Loucy (cell line): Measurements from ENCODE around the gene SAP25.
A peak's percentile ranks its signal among the peaks of the same experiment; 100 is the strongest.

ENCODE experiments used
- H2AFZ ChIP-seq: fragments of 200-600 bp; sonication (generic); 2 replicates; pipeline ENCODE4 v1.6.0; 2016; ENCODE audit warnings: antibody characterized with exemption, mild to moderate bottlenecking, low read length, moderate library complexity
- H3F3A ChIP-seq: fragments of 200-600 bp; 2 replicates; pipeline ENCODE4 v1.6.0; 2016; ENCODE audit warnings: antibody characterized with exemption, low read depth, mild to moderate bottlenecking
- H3K27me3 ChIP-seq: fragments of 200-600 bp; sonication (generic); 2 replicates; pipeline ENCODE4 v1.6.1; 2014; ENCODE audit warnings: low read length, mild to moderate bottlenecking; ENCODE audit not compliant: insufficient read depth, poor library complexity, severe bottlenecking
- H3K36me3 ChIP-seq: fragments of 200-600 bp; sonication (generic); 2 replicates; pipeline ENCODE4 v1.6.1; 2016; ENCODE audit warnings: low read length; ENCODE audit not compliant: insufficient read depth
- H3K4me1 ChIP-seq: fragments of 200-600 bp; sonication (generic); 2 replicates; pipeline ENCODE4 v1.5.1; 2014; ENCODE audit warnings: low read length, mild to moderate bottlenecking; ENCODE audit not compliant: insufficient read depth, poor library complexity, severe bottlenecking
- H3K4me2 ChIP-seq: fragments of 200-600 bp; sonication (generic); 2 replicates; pipeline ENCODE4 v1.6.0; 2014; ENCODE audit warnings: antibody characterized with exemption, low read length, low read depth, mild to moderate bottlenecking; ENCODE audit not compliant: poor library complexity, severe bottlenecking
- H3K4me3 ChIP-seq: fragments of 200-600 bp; sonication (generic); 2 replicates; pipeline ENCODE4 v1.5.1; 2014; ENCODE audit warnings: low read length, mild to moderate bottlenecking, mixed read lengths; ENCODE audit not compliant: poor library complexity, severe bottlenecking
- H3K79me2 ChIP-seq: fragments of 200-600 bp; sonication (generic); 2 replicates; pipeline ENCODE4 v1.6.1; 2014; ENCODE audit warnings: low read length; ENCODE audit not compliant: insufficient read depth
- H3K9ac ChIP-seq: fragments of 200-600 bp; sonication (generic); 2 replicates; pipeline ENCODE4 v1.6.0; 2014; ENCODE audit warnings: mild to moderate bottlenecking, low read depth, low read length, moderate library complexity; ENCODE audit not compliant: poor library complexity, severe bottlenecking
- H3K9me2 ChIP-seq: fragments of 200-600 bp; sonication (generic); replicated peaks from 2 replicates; pipeline ENCODE4 v1.6.1; 2016; ENCODE audit warnings: low read depth, low read length, mixed read lengths
- H3K9me3 ChIP-seq: fragments of 200-600 bp; sonication (generic); 2 replicates; pipeline ENCODE4 v1.6.1; 2014; ENCODE audit warnings: mild to moderate bottlenecking, antibody characterized with exemption, low read length, low read depth; ENCODE audit not compliant: insufficient read depth
- H4K20me1 ChIP-seq: fragments of 200-600 bp; sonication (generic); 2 replicates; pipeline ENCODE4 v1.6.0; 2014; ENCODE audit warnings: antibody characterized with exemption, low read length, mild to moderate bottlenecking; ENCODE audit not compliant: insufficient read depth, poor library complexity, severe bottlenecking
- EZH2phosphoT487 ChIP-seq: fragments of 200-600 bp; IDR thresholded peaks from 2 replicates; pipeline ENCODE4 v1.6.1; 2018; ENCODE audit warnings: antibody characterized with exemption, mild to moderate bottlenecking, moderate library complexity, borderline replicate concordance
- TF ChIP-seq, protein P1 (sequence below): fragments of 200-600 bp; sonication (generic); conservative IDR thresholded peaks from 2 replicates; pipeline ENCODE4 v1.5.1; 2014; ENCODE audit warnings: mild to moderate bottlenecking, antibody characterized with exemption, low read length

SAP25 gene

DNA sequence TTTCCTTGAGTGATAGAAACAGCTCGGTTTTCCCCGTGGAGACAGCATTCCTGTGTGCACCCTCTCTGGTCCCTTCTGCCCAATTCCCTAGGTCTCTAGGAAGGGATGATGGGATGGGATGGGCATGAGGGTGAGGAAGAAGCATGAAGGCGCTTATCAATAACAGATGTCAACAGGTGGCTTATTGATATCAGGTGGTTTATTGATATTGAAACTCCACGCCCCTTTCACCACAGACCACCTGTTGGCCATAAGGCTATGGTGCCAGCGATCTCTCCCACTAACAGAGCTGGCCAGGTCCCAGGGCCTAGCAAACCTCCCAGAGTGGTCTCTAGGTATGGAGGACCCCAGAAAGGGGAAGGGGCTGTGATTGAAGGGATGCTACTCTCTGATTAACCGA, 46.5 kb upstream of the SAP25 start:
- Histone ChIP-seq H3K4me2 (no peak overlapping the region), H3K9ac (no peak overlapping the region), H3K9me3 (no peaks in the 10 kb centered on the region), H2AFZ (no peak overlapping the region), H3K27me3 (no peaks in the 10 kb centered on the region), H3K4me3 (no peak overlapping the region), H3K36me3 (no peaks in the 10 kb centered on the region), H3K79me2 (no peaks in the 10 kb centered on the region), H3F3A (no peaks in the 10 kb centered on the region), H3K4me1 (no peaks in the 10 kb centered on the region), H4K20me1 (no peaks in the 10 kb centered on the region), H3K9me2 (no peaks in the 10 kb centered on the region)
- TF ChIP-seq, protein P1, sequence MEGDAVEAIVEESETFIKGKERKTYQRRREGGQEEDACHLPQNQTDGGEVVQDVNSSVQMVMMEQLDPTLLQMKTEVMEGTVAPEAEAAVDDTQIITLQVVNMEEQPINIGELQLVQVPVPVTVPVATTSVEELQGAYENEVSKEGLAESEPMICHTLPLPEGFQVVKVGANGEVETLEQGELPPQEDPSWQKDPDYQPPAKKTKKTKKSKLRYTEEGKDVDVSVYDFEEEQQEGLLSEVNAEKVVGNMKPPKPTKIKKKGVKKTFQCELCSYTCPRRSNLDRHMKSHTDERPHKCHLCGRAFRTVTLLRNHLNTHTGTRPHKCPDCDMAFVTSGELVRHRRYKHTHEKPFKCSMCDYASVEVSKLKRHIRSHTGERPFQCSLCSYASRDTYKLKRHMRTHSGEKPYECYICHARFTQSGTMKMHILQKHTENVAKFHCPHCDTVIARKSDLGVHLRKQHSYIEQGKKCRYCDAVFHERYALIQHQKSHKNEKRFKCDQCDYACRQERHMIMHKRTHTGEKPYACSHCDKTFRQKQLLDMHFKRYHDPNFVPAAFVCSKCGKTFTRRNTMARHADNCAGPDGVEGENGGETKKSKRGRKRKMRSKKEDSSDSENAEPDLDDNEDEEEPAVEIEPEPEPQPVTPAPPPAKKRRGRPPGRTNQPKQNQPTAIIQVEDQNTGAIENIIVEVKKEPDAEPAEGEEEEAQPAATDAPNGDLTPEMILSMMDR, result no peak
- no peak for TF ChIP-seq EZH2phosphoT487

DNA sequence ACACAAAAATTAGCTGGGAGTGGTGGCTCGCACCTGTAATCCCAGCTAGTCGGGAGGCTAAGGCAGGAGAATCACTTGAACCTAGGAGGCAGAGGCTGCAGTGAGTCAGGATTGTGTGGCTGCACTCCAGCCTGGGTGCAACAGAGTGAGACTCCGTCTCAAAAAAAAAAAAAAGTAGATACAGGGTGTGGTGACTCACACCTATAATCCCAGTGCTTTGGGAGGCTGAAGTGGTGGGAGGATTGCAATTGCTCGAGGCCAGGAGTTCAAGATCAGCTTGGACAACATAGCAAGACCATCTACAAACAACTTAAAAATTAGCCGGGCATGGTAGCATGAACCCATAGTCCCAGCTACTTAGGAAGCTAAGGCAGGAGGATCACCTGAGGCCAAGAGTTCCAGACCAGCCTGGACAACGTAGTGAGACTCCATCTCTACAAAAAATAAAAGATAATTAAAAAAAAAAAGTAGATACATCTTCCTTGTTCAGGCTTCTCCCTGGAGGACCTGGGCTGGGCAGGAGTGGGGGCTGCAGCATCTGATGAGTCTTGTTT, 40.7 kb upstream of the SAP25 start:
- Histone ChIP-seq H3K79me2 (no peaks in the 10 kb centered on the region), H3K27me3 (no peaks in the 10 kb centered on the region), H3K9ac (peak overlapping the region; percentile 65), H3F3A (0 out of 2 replicates have a peak, but pooled peaks cover 4% of the 10 kb centered on the region), H3K4me1 (peaks cover 19% of the 10 kb centered on the region), H3K4me3 (no peak overlapping the region), H3K9me2 (no peaks in the 10 kb centered on the region), H3K9me3 (no peaks in the 10 kb centered on the region), H3K36me3 (no peaks in the 10 kb centered on the region), H2AFZ (no peak overlapping the region), H4K20me1 (no peaks in the 10 kb centered on the region), H3K4me2 (no peak overlapping the region)
- TF ChIP-seq EZH2phosphoT487, result no peak

DNA sequence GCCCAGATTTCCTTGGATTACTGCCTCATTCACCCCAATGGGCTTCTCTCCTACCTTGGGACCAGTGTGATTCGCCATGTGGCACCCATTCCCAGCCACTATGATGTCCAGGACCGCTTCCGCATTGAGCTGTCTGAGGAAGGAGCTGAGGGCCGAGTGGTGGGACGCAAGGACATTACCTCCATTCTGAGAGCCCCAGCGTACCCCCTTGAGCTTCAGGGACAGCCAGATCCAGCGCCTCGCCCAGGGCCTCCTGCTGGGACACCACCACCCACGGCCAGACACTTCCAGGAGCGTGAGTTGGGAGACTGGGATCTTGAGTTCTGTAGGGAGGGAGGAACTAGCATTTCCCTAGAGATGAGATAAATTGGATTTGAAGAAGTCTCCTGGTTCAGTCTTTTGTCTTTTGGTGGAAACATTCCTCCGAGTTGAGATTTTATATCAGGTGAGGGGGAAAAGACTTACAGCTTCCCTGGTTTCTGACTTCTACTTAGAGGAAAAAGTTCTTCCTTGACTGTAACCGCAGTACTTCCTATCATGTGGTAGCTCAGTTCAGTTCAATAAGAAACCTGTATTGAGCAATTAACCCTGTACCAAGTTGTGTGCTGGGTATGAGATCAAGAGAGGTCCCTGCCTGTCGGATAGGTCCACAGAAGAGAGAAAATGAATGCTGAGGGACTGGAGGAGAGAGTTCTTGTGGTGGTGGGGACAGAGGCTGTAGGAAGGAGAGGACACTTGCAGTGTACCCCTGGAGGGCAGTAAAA, 39.9 kb upstream of the SAP25 start:
- Histone ChIP-seq H3K4me2 (peak overlapping the region; percentile 98), H3K36me3 (no peaks in the 10 kb centered on the region), H3K4me3 (peak overlapping the region; percentile 71), H3K27me3 (no peaks in the 10 kb centered on the region), H2AFZ (no peak overlapping the region), H3K9me2 (no peaks in the 10 kb centered on the region), H3K9ac (peak overlapping the region; percentile 65), H4K20me1 (no peaks in the 10 kb centered on the region), H3K4me1 (peaks cover 19% of the 10 kb centered on the region), H3K9me3 (no peaks in the 10 kb centered on the region), H3K79me2 (no peaks in the 10 kb centered on the region), H3F3A (0 out of 2 replicates have a peak, but pooled peaks cover 4% of the 10 kb centered on the region)
- TF ChIP-seq, protein P1, result no peak
- no peak for TF ChIP-seq EZH2phosphoT487
